Measurements from ENCODE around the gene AQP1. TPM values are rescaled to one million over a fixed set of nuclear protein-coding genes. Genes with fewer than 3 reads are reported as not detected.

Gene AQP1
- total RNA-seq, 1 donor from 2014 or later: 1,132 TPM

DNA sequence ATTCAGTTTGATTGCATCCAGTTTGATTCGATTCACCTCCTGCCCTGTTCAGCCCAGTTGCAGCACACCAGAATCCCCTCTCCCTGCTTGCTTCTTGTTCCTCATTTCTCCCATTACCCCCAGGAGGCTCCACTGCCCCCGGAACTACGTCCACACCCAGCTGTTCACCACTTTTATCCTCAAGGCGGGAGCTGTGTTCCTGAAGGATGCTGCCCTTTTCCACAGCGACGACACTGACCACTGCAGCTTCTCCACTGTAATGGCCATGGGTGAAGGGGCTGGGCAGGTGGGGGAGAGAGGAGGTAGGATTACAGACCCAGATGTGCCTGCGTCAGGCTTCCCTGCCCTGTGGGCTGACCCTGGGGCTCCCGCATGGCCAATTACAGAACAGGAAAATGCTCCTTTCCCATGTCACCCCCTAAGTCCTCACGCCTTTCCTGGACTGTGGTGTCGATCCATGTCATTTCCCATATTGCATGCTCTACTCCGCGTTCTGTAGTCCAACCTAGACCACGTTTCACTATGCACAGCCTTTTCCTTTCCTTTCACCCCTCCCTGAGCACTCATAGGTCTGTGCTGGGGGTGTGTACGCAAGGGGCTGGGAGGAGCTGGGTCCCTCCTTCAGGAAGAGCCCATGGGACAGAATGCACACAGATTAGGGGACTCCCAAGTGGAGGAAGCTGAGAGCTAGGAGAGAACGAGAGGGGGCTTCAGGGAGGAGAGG, 60.3 kb downstream of the AQP1 start:
- ATAC-seq (no peak), DNase-seq (no peak)
- Histone ChIP-seq H3K4me3 (no peak overlapping the region), H3K4me1 (no peaks in the 10 kb centered on the region), H3K36me3 (no peaks in the 10 kb centered on the region), H3K9me3 (no peaks in the 10 kb centered on the region), H3K27me3 (no peaks in the 10 kb centered on the region), H3K27ac (no peak overlapping the region)
- TF ChIP-seq, protein P1, sequence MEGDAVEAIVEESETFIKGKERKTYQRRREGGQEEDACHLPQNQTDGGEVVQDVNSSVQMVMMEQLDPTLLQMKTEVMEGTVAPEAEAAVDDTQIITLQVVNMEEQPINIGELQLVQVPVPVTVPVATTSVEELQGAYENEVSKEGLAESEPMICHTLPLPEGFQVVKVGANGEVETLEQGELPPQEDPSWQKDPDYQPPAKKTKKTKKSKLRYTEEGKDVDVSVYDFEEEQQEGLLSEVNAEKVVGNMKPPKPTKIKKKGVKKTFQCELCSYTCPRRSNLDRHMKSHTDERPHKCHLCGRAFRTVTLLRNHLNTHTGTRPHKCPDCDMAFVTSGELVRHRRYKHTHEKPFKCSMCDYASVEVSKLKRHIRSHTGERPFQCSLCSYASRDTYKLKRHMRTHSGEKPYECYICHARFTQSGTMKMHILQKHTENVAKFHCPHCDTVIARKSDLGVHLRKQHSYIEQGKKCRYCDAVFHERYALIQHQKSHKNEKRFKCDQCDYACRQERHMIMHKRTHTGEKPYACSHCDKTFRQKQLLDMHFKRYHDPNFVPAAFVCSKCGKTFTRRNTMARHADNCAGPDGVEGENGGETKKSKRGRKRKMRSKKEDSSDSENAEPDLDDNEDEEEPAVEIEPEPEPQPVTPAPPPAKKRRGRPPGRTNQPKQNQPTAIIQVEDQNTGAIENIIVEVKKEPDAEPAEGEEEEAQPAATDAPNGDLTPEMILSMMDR (IDR thresholded peaks at IDR 0.05): no peak
- intact Hi-C loops (cut with DNase I): loop anchor here (10.0 kb wide), 1 partner anchor 167 kb away; no protein-coding TSS in a partner anchor

DNA sequence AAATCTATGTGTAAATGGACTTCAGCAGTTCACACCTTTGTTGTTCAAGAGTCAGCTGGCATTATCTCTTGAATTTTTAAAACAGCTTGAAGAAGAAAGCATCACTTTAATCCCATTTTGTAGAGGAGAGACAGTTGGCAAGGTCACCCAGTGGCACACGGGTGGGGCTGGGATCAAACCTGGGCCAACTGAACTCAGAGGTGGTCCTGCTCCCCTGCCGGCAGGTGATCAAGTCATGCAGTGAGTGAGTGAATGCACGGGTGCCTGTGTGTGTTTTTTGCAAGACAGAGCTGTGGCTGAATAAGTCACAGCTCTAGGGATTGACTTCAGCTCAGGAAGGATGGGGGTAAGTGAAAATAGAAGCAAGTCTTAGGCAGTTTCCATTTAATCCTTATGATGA, 61.6 kb downstream of the AQP1 start:
- H3K27me3 ChIP-seq: no peaks in the 10 kb centered on the region
- H3K36me3 ChIP-seq: no peaks in the 10 kb centered on the region
- TF ChIP-seq, protein P1 (IDR thresholded peaks at IDR 0.05): no peak
- no peaks in the 10 kb centered on the region for H3K4me1 ChIP-seq
- H3K4me3 ChIP-seq: no peak overlapping the region
- no peak overlapping the region for H3K27ac ChIP-seq
- intact Hi-C loops (cut with DNase I): loop anchor here (10.0 kb wide), 1 partner anchor 168 kb away; no protein-coding TSS in a partner anchor
- DNase-seq: no peak
- H3K9me3 ChIP-seq: no peaks in the 10 kb centered on the region
- ATAC-seq: no peak

DNA sequence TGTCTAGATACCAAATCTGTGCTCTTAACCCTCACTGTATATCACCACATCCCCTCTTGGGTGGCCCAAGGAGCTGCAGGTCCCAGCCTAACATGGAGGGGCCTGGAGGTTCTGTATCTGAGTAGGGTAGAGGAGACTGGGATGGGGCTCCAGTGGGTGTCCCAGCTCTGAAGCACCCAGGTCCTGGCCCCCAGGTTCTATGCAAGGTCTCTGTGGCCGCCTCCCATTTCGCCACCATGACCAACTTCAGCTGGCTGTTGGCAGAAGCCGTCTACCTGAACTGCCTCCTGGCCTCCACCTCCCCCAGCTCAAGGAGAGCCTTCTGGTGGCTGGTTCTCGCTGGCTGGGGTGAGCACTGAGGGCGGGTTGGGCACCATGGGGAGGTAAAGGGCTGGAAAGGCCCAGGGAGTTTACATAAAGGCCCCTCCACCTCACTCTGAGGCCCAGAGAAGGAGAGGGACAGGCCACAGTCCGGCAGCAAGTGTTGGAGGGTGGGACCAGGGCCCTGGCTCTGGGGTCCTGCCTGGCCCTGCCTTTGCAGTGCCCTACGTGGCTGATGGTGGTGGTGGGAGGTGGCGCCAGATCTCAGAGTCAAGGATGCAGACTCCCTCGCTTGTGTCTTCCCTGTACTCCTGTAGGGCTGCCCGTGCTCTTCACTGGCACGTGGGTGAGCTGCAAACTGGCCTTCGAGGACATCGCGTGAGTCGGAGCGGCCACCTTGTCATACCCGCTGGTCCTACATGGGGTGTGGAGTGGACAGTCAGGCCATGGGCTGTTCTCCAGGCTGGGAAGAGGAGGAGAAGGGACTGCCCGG, 62.3 kb downstream of the AQP1 start:
- ATAC-seq: no peak
- TF ChIP-seq, protein P1 (IDR thresholded peaks at IDR 0.05): no peak
- peak; percentile 64 for DNase-seq
- no peaks in the 10 kb centered on the region for H3K27me3 ChIP-seq
- no peak overlapping the region for H3K27ac ChIP-seq
- no peaks in the 10 kb centered on the region for H3K9me3 ChIP-seq
- H3K36me3 ChIP-seq: no peaks in the 10 kb centered on the region
- intact Hi-C loops (cut with DNase I): loop anchor here (10.0 kb wide), 1 partner anchor 169 kb away; no protein-coding TSS in a partner anchor
- H3K4me3 ChIP-seq: no peak overlapping the region
- H3K4me1 ChIP-seq: no peaks in the 10 kb centered on the region

DNA sequence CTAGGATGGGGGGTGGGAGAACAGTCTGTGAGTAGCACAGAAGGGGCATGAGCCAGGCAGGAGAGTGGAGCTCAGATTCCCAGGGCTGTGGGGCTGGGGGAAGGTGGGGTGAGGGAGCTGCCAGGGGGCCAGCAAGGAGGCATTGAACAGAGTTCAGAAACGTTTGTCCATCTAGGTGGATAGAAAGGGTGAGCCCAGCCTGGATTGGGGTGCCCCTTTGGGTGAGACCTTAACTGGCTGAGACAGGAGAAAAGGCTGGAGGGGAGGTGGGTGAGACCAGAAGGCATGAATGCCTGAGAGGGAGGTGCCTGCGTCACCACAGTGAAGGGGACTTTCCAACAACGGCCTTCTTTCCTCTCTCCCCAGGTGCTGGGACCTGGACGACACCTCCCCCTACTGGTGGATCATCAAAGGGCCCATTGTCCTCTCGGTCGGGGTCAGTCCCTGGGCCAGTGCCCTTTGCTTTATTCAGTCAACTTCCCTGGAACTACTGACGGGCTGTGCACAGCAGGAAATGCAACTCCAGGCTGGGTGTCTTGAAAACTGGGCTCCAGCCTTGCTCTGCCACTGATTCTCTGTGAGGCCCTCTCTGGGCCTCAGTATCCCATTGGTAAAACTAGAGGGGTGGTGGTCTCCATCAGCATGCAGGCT, 63.1 kb downstream of the AQP1 start:
- TF ChIP-seq, protein P1 (IDR thresholded peaks at IDR 0.05): peak; percentile 76

More for the DNA sequence above, 63.1 kb downstream of the AQP1 start:
- Histone ChIP-seq H3K4me3 (no peak overlapping the region), H3K9me3 (no peaks in the 10 kb centered on the region), H3K27me3 (no peaks in the 10 kb centered on the region), H3K27ac (no peak overlapping the region), H3K36me3 (no peaks in the 10 kb centered on the region), H3K4me1 (no peaks in the 10 kb centered on the region)
- DNase-seq (peak; percentile 81), ATAC-seq (peak; percentile 90)
- intact Hi-C loops (cut with DNase I): loop anchor here (10.0 kb wide), 1 partner anchor 170 kb away; no protein-coding TSS in a partner anchor

Other genes starting within 250 kb of the AQP1 start
- not detected for gene CRHR2, start 229.4 kb upstream of the AQP1 start, total RNA-seq
- 501 TPM for gene INMT, start 159.7 kb upstream of the AQP1 start, total RNA-seq
- 20.1 TPM for gene MINDY4, start 140.4 kb upstream of the AQP1 start, total RNA-seq
- not detected for gene GHRHR, start 52.1 kb downstream of the AQP1 start, total RNA-seq
- gene ADCYAP1R1, start 140.5 kb downstream of the AQP1 start, total RNA-seq: 1.8 TPM

Measured in upper lobe of right lung (tissue), 1 donor.